ENCODE measurements around the gene OR8B8.

DNA sequence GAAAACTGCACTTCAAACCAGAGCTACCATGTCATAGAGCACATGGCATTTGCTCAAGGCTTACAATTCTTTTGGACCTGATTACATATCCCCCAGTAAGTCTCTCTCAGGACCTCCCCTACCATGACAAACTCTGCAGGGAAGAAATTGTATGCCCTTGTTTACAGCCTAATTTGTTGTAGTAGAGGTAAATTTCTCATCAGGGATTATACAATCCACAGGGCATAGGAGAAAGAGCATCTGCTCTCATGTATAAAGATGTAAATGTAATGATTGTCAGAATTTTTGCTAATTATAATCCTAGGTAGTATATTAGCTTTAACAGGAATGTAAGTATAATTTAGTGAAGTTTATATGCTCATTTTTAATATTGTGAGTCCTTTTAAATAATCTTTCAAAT, 46.6 kb downstream of the OR8B8 start, which contains the start of gene OR8B3:
- no peak for TF ChIP-seq OVOL2 (CRISPR knock-in tag; IDR thresholded peaks at IDR 0.05; ENCODE audit: borderline replicate concordance)
- no peak for TF ChIP-seq SOX15 (CRISPR knock-in tag; IDR thresholded peaks at IDR 0.05)
- TF ChIP-seq, protein P1, sequence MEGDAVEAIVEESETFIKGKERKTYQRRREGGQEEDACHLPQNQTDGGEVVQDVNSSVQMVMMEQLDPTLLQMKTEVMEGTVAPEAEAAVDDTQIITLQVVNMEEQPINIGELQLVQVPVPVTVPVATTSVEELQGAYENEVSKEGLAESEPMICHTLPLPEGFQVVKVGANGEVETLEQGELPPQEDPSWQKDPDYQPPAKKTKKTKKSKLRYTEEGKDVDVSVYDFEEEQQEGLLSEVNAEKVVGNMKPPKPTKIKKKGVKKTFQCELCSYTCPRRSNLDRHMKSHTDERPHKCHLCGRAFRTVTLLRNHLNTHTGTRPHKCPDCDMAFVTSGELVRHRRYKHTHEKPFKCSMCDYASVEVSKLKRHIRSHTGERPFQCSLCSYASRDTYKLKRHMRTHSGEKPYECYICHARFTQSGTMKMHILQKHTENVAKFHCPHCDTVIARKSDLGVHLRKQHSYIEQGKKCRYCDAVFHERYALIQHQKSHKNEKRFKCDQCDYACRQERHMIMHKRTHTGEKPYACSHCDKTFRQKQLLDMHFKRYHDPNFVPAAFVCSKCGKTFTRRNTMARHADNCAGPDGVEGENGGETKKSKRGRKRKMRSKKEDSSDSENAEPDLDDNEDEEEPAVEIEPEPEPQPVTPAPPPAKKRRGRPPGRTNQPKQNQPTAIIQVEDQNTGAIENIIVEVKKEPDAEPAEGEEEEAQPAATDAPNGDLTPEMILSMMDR (IDR thresholded peaks at IDR 0.05), result no peak
- TF ChIP-seq SP1 (CRISPR knock-in tag; conservative IDR thresholded peaks at IDR 0.05), result no peak
- TF ChIP-seq, protein P2, sequence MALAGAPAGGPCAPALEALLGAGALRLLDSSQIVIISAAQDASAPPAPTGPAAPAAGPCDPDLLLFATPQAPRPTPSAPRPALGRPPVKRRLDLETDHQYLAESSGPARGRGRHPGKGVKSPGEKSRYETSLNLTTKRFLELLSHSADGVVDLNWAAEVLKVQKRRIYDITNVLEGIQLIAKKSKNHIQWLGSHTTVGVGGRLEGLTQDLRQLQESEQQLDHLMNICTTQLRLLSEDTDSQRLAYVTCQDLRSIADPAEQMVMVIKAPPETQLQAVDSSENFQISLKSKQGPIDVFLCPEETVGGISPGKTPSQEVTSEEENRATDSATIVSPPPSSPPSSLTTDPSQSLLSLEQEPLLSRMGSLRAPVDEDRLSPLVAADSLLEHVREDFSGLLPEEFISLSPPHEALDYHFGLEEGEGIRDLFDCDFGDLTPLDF (CRISPR knock-in tag; IDR thresholded peaks at IDR 0.05), result no peak
